ENCODE results near the gene RYR1. TPM values are rescaled to one million over a fixed set of nuclear protein-coding genes. Genes with fewer than 3 reads are reported as not detected.

The RYR1 gene
- total RNA-seq, 1 experiment from 2014 or later: 4.1 TPM

DNA sequence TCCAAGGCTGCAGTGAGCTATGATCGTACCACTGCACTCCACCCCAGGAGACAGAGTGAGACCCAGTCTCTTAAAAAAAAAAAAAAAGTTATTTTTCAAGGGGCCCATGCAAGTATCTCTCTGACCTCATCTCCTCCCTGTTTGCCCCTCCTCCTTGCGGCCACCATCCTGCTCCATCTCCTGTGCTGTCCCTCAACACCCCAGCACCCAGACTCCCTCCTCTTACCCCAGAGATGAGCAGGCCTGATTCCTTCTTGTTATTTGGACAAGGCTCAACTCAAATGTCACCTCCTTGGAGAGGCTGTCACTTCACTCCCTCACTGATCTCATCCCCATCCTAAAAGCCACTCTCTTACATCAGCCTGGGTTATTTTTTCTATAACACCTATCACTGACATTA is 4.4 kb downstream of the RYR1 start:
- Histone ChIP-seq H4K20me1 (ENCODE audit: insufficient read depth) (no peaks in the 10 kb centered on the region), H3K9ac (ENCODE audit: low read length) (no peak overlapping the region), H3K79me2 (ENCODE audit: insufficient read depth, low read length) (no peaks in the 10 kb centered on the region), H3K9me2 (ENCODE audit: insufficient read depth) (no peaks in the 10 kb centered on the region), H3K9me3 (ENCODE audit: control insufficient read depth in 1 of 2, insufficient read depth in 1 of 2, low read depth in 1 of 2, low read length in 2 of 2) (no peaks in the 10 kb centered on the region), H3K4me1 (ENCODE audit: control insufficient read depth in 1 of 2, insufficient read depth in 2 of 2, low read length in 2 of 2) (peaks cover 0 to 15% of the 10 kb centered on the region in 2 experiments; a peak in 3 of 4 replicates), H3K27ac (ENCODE audit: low read depth, low read length) (no peak overlapping the region), H3K4me2 (ENCODE audit: low read length) (no peak overlapping the region), H3K4me3 (replicated peaks in 1 of 2; ENCODE audit: low read depth in 1 of 2, low read length in 2 of 2) (no peak overlapping the region), H2AFZ (ENCODE audit: low read depth, low read length, poor library complexity, severe bottlenecking) (no peak overlapping the region), H3K36me3 (ENCODE audit: control insufficient read depth in 1 of 2, insufficient read depth in 2 of 2, low read length in 2 of 2) (no peaks in the 10 kb centered on the region), H3K27me3 (ENCODE audit: insufficient read depth, low read length) (no peaks in the 10 kb centered on the region)
- ChIA-PET CTCF (no interaction called here), POLR2A (no interaction called here), RAD21 (ENCODE audit: low non-redundant PET in 1 of 2, low total read pairs in 2 of 2, uncharacterized antibody in 2 of 2, unreplicated experiment in 2 of 2) (no interaction called here)
- intact Hi-C loops (cut with micrococcal nuclease): no loop called here
- TF ChIP-seq CTCF (IDR thresholded peaks at IDR 0.05 in 2 of 3, conservative IDR thresholded peaks at IDR 0.05 in 1 of 3; ENCODE audit: borderline replicate concordance in 1 of 3, insufficient read depth in 1 of 3, low read depth in 2 of 3, low read length in 2 of 3) (no peak), ATF3 (IDR thresholded peaks at IDR 0.05) (no peak), SRF (IDR thresholded peaks at IDR 0.05; ENCODE audit: low read depth) (no peak), POLR2AphosphoS5 (IDR thresholded peaks at IDR 0.05; ENCODE audit: low read depth, low read length) (no peak), FOSL1 (IDR thresholded peaks at IDR 0.05; ENCODE audit: low read depth) (no peak), EZH2 (IDR thresholded peaks at IDR 0.05) (no peak), CBX3 (IDR thresholded peaks at IDR 0.05; ENCODE audit: low read depth) (no peak), JUND (IDR thresholded peaks at IDR 0.05) (no peak), RAD21 (IDR thresholded peaks at IDR 0.05; ENCODE audit: low read depth) (no peak), CEBPB (IDR thresholded peaks at IDR 0.05; ENCODE audit: low read depth) (no peak), SIN3A (IDR thresholded peaks at IDR 0.05; ENCODE audit: low read depth) (no peak), POLR2A (IDR thresholded peaks at IDR 0.05; ENCODE audit: borderline replicate concordance, extremely low read depth, insufficient read depth, insufficient read length) (no peak), ZBTB33 (IDR thresholded peaks at IDR 0.05; ENCODE audit: extremely low read depth, insufficient replicate concordance, low read length) (no peak), ELF1 (IDR thresholded peaks at IDR 0.05; ENCODE audit: borderline replicate concordance, low read depth) (no peak), ZFX (IDR thresholded peaks at IDR 0.05) (no peak), EGR1 (IDR thresholded peaks at IDR 0.05; ENCODE audit: low read depth) (no peak), SP1 (IDR thresholded peaks at IDR 0.05; ENCODE audit: low read depth) (no peak)
- TF ChIP-seq, protein P1, sequence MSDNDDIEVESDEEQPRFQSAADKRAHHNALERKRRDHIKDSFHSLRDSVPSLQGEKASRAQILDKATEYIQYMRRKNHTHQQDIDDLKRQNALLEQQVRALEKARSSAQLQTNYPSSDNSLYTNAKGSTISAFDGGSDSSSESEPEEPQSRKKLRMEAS (IDR thresholded peaks at IDR 0.05): no peak
- TF ChIP-seq, protein P2, sequence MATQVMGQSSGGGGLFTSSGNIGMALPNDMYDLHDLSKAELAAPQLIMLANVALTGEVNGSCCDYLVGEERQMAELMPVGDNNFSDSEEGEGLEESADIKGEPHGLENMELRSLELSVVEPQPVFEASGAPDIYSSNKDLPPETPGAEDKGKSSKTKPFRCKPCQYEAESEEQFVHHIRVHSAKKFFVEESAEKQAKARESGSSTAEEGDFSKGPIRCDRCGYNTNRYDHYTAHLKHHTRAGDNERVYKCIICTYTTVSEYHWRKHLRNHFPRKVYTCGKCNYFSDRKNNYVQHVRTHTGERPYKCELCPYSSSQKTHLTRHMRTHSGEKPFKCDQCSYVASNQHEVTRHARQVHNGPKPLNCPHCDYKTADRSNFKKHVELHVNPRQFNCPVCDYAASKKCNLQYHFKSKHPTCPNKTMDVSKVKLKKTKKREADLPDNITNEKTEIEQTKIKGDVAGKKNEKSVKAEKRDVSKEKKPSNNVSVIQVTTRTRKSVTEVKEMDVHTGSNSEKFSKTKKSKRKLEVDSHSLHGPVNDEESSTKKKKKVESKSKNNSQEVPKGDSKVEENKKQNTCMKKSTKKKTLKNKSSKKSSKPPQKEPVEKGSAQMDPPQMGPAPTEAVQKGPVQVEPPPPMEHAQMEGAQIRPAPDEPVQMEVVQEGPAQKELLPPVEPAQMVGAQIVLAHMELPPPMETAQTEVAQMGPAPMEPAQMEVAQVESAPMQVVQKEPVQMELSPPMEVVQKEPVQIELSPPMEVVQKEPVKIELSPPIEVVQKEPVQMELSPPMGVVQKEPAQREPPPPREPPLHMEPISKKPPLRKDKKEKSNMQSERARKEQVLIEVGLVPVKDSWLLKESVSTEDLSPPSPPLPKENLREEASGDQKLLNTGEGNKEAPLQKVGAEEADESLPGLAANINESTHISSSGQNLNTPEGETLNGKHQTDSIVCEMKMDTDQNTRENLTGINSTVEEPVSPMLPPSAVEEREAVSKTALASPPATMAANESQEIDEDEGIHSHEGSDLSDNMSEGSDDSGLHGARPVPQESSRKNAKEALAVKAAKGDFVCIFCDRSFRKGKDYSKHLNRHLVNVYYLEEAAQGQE (IDR thresholded peaks at IDR 0.05; ENCODE audit: low read depth): no peak
- BruUV-seq (replicated peaks): no TSS peak
- no peak for ATAC-seq
- no peak for DNase-seq (ENCODE audit: low read depth, low spot score)

Measured in HCT116 (cell line).